Mononuclear cell (primary cell): ENCODE measurements around the gene APH1B. TPM values are rescaled to one million over a fixed set of nuclear protein-coding genes. Genes with fewer than 3 reads are reported as not detected.

ENCODE experiments used
- H3K27me3 ChIP-seq: 2 replicates; pipeline ENCODE4 v1.6.0; 2011; ENCODE audit warnings: low read length, control low read depth; ENCODE audit not compliant: insufficient read depth
- H3K4me1 ChIP-seq: 2 replicates; pipeline ENCODE4 v1.5.1; 2011; ENCODE audit warnings: mild to moderate bottlenecking, low read length, control low read depth; ENCODE audit not compliant: insufficient read depth
- H3K4me3 ChIP-seq: 2 replicates; pipeline ENCODE4 v1.5.1; 2011; ENCODE audit warnings: mild to moderate bottlenecking, low read length, moderate library complexity
- H3K9me3 ChIP-seq: 2 replicates; pipeline ENCODE4 v1.5.1; 2011; ENCODE audit warnings: low read depth, mild to moderate bottlenecking, control low read depth, low read length
- total RNA-seq: library from RNA; depleted of rRNA; stranded (reverse); fragments of >200 nt; gene quantifications from one replicate; pipeline ENCODE4 v1.2.3, GENCODE V29; 2012

APH1B gene
- total RNA-seq, 1 donor: 13.0 TPM

DNA sequence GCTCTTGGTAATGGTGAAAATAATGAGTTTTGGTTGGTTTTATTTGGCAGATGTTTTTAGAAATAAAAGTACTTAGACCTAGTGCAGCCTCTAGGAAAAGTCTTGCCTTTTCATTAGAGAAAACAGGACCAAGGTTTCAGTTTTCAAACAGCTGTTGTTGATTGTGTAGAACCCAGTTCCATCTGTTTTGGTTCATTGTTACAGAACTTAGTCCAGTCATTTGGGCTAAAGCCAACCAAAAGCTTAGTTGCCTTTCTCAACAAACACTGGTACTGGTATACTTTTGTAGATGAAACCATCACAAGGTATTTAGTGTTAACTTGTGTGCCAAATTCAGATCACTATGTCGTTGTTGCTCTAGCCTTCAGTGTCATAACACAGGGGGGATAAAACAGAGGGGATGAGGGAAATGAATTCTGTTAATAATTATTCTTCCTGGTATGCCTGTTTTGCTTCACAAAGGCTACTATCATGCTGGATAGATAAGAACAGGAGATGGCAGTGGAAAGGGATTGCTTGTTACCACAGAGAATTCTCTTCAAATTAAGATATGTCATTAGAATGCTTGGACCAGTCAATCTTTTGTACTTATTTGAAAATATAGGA, 12.6 kb upstream of the APH1B start:
- Histone ChIP-seq H3K9me3 (no peaks in the 10 kb centered on the region), H3K4me1 (no peaks in the 10 kb centered on the region), H3K27me3 (no peaks in the 10 kb centered on the region), H3K4me3 (no peak overlapping the region)

DNA sequence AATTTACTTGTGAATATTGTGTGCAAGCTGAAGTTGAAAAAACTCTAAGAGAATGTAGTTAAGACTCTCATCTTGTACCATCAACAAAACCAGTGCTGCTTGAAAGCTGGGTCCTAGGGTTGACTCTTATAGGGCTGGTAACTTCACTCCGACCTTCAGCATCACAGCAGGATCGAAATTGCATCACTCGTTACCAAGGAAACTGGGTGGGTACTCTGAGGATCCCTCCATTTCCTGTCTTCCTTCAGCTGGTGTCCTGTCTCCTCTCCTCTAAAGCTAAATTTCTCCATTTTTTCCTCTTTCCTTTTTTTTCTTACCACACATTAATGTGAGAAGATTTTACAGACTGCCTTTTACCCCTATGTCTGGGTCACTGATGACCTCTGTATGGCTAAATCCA, 3.0 kb upstream of the APH1B start:
- H3K27me3 ChIP-seq: no peaks in the 10 kb centered on the region
- H3K9me3 ChIP-seq: no peaks in the 10 kb centered on the region

DNA sequence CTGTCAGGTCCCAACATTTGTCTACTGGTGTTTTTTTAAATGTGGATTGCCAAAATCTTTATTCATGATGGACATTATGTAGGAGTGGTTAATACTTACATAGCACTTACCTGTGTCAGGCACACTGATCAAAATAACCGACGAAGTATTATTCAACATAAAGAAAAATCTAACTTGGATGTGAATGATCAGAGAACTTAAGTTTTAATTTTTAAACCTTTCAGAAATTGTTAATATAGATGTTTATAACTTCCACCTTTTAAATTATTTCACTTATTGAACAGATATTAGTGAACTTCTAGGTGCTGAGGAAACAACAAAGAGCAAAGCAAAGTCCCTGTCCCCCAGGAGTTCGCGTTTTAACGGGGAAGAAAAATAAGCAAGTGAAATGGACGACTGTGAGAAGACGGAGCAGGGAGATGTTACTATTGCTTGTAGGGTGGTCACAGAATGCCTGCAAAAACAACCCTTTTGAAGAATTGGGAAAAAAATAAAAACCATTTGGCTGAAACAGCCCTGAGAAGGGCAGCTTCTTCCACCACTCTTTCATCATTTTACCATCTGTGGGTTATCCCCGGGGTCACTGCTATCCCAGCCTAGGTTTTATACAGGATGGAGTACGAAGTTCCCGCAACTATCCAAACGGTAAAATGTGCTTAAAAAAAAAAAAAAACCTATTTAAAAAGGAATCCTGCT, 915 bp upstream of the APH1B start:
- H3K4me3 ChIP-seq: peak overlapping the region; percentile 59

More for the DNA sequence above, 3.0 kb upstream of the APH1B start:
- no peak overlapping the region for H3K4me3 ChIP-seq
- H3K4me1 ChIP-seq: peaks cover 27% of the 10 kb centered on the region

DNA sequence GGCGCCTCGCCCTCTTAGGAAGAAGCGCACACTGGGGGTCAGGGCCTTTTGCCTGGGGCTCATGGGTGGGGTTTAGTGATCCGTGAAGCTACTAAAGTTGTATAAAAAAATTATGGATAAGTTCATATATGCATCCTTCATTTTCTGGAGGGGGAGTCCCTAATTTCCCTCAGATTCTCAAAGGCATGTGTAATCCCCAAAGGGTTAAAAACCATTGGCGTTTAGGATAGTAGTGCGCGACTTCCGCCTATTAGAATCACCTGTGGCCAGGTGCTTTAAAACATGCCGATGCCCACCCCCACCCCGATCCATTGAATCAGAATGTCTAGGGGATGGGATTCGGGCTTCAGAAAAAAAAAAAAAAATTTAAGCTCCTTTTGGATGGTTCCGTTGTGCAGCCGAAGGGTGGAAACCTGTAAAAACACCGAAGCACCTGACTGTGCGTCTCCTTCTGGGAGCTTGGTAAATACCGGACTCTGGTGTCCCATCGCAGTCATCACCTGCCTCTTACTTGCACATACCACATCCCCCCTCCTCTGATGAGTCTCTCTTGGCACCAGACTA, 570 bp downstream of the APH1B start:
- Histone ChIP-seq H3K4me3 (peak overlapping the region; percentile 90), H3K27me3 (no peaks in the 10 kb centered on the region), H3K9me3 (no peaks in the 10 kb centered on the region), H3K4me1 (peaks cover 38% of the 10 kb centered on the region)

More for the DNA sequence above, 915 bp upstream of the APH1B start:
- peaks cover 34% of the 10 kb centered on the region for H3K4me1 ChIP-seq
- no peaks in the 10 kb centered on the region for H3K27me3 ChIP-seq
- no peaks in the 10 kb centered on the region for H3K9me3 ChIP-seq

DNA sequence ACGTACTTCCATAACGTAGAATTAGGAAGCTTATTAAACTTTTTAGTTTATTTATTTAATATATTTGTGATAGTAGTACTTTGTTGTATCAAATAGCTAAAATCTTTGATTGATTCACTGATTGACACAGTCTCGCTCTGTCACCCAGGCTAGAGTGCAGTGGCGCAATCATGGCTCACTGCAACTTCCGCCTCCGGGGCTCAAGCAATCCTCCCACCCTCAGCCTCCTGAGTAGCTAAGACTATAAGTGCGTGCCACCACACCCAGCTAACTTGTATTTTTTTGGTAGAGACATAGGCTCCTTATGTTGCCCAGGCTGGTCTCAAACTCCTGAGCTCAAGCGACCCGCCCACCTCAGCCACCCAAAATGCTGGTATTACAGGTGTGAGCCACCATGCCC, 5.7 kb downstream of the APH1B start:
- H3K9me3 ChIP-seq: no peaks in the 10 kb centered on the region
- H3K4me1 ChIP-seq: peaks cover 27% of the 10 kb centered on the region
- peak overlapping the region; percentile 6 for H3K4me3 ChIP-seq
- no peaks in the 10 kb centered on the region for H3K27me3 ChIP-seq

DNA sequence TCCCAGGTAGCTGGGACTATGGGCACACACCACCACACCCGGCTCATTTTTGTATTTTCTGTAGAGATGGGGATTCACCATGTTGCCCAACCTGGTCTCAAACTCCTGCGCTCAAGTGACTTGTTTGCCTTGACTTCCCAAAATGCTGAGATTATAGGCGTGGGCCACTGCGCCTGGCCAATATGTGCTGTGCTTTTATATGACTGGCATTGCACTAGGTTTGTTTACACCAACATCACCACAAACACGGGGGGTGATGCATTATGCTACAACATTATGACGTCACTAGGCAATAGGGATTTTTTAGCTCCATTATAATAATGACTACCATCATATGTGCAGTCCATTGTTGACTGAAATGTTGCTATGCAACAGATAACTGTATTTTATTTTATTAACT, 6.9 kb downstream of the APH1B start:
- H3K9me3 ChIP-seq: no peaks in the 10 kb centered on the region
- no peaks in the 10 kb centered on the region for H3K27me3 ChIP-seq
- H3K4me1 ChIP-seq: peaks cover 19% of the 10 kb centered on the region
- H3K4me3 ChIP-seq: no peak overlapping the region

DNA sequence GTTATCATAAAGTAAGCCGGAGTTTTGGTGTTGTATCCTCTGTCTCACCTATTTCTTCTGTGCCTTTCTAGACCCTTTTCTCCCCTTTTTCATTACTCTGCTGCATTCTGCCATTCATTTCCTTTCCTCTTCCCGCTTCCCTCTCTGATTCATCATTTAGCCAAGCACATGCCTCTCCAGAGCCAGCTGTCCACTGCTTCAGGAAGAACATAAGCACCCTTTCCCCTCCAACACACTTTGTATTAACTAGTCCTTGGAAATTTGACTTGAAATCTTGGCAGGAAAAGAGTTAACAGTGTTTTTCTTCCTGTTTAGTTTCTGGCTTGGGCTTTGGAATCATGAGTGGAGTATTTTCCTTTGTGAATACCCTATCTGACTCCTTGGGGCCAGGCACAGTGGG, 9.7 kb downstream of the APH1B start:
- Histone ChIP-seq H3K27me3 (no peaks in the 10 kb centered on the region), H3K9me3 (no peaks in the 10 kb centered on the region), H3K4me3 (no peak overlapping the region), H3K4me1 (peaks cover 11% of the 10 kb centered on the region)

DNA sequence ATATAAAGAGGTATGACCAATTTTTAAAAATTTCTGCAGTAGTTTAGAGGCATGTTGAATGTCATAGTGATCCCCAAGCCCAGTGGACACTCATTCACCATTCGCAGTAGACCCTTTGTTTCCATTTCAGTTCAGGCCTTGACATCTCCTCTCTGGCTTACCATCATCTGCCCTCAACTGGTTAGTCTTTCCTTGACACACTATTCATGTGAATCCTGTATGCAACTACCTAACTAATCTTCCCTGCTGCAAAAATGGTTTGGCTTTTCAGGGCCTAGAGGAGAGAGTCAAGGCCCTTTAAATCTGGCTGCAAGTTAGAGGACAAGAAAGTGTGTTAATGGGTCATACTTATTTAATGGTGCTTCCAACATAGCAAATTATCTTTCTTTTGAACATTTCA, 10.9 kb downstream of the APH1B start:
- H3K4me1 ChIP-seq: peaks cover 7% of the 10 kb centered on the region
- H3K9me3 ChIP-seq: no peaks in the 10 kb centered on the region
- no peak overlapping the region for H3K4me3 ChIP-seq
- H3K27me3 ChIP-seq: no peaks in the 10 kb centered on the region

DNA sequence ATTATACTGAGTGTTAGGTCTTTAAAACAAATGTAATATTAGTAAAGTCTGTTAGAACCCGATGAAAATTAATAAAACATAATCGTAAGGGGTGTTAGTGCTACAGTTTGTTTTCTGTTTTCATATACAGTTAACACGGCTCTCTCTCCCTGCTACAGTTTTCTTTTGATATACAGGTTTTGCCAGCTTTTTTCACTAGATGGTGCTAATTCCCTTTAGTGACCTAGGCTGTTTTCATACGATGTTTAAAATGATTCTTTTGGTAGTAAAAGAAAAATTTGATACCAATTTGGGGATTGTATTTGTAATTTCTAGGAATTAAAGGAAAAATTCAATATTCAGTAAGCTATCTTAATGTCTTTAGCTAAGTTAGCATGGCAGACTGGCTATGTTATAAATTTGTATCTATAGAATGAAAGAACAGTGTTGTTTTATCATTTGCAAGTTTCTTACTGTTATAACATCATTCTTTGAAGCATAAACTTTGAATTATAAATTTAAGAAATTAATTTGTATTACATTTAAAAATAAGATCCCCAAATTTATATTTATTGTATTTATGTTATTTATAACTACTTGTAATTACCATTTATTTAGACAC, 11.5 kb downstream of the APH1B start:
- H3K4me3 ChIP-seq: no peak overlapping the region
- H3K27me3 ChIP-seq: no peaks in the 10 kb centered on the region
- H3K9me3 ChIP-seq: no peaks in the 10 kb centered on the region
- peaks cover 2% of the 10 kb centered on the region for H3K4me1 ChIP-seq

DNA sequence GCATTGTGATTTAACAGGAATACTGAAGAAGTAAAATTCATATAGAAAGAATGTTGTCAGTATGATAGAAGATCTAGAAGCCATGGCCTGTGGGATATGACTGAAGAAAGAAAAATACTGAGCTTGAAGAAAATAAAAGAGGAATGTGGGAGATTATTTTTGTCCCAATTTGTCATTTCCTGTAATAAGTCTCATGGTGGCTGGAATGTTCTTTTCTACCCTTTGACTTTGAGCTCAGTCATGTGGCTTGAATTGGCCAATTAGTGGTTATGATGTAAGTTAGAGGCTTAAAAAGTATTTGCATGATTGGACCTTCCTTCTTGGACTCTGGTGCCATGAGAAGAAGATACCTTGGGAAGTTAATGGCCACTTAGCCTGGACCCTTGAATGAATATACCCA, 14.1 kb downstream of the APH1B start:
- Histone ChIP-seq H3K4me3 (no peak overlapping the region), H3K9me3 (no peaks in the 10 kb centered on the region), H3K27me3 (no peaks in the 10 kb centered on the region), H3K4me1 (peaks cover 11% of the 10 kb centered on the region)

DNA sequence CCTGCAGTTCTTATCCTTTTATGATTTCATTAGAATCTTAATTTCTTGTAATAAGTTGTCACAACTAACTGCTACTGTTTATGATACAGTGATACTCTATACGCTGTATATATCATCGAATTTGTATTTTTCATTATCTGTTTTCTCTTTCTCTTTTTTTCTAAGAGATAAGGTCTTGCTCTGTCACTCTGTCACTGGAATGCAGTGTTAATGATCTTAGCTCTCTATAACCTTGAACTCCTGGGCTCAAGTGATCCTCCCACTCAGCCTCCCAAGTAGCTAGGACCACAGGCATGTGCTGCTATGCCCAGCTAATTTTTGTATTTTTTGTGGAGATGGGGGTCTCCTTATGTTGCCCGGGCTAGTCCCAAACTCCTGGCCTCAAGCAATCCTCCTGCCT, 14.8 kb downstream of the APH1B start:
- no peak overlapping the region for H3K4me3 ChIP-seq
- no peaks in the 10 kb centered on the region for H3K27me3 ChIP-seq
- no peaks in the 10 kb centered on the region for H3K9me3 ChIP-seq
- H3K4me1 ChIP-seq: peaks cover 11% of the 10 kb centered on the region

DNA sequence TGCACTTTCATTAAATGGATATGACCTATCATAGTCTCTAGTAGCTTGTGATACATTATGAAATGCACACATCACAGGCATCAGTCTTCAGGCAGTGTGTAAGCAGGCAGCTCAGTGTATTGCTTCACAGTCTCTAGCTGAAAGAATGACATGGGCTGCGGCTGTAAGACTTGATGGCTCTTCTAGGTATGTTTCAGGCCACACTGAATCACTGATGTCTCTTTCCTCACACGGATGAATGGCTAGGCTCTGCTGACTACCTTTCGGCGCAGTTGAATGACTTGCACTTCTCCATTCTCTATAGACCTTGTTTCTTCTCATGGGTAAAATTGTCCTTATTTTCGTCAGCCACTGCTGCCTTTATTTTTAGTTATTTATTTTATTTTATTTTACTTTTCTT, 15.4 kb downstream of the APH1B start:
- Histone ChIP-seq H3K9me3 (no peaks in the 10 kb centered on the region), H3K4me1 (peaks cover 11% of the 10 kb centered on the region), H3K4me3 (no peak overlapping the region), H3K27me3 (no peaks in the 10 kb centered on the region)

DNA sequence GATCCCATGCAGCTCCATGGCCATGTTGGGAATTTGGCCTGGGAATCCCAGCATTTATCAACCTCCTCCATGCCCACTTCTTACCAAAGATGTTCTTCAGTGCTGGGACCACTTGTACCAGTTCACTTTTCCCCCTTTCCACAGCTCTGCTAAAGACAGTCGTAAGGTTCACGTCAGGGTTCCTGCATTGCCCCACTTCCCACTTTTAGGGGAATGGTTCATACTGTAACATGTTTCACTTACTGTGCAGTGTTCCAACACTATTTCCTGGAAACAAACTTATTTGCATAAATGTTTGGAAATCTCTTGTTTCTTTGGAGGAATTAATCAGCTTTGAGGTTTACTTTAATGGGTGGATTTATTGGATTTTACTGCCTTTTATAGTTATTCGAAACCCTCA, 17.0 kb downstream of the APH1B start:
- no peaks in the 10 kb centered on the region for H3K9me3 ChIP-seq
- H3K4me1 ChIP-seq: peaks cover 11% of the 10 kb centered on the region
- H3K4me3 ChIP-seq: no peak overlapping the region
- no peaks in the 10 kb centered on the region for H3K27me3 ChIP-seq

DNA sequence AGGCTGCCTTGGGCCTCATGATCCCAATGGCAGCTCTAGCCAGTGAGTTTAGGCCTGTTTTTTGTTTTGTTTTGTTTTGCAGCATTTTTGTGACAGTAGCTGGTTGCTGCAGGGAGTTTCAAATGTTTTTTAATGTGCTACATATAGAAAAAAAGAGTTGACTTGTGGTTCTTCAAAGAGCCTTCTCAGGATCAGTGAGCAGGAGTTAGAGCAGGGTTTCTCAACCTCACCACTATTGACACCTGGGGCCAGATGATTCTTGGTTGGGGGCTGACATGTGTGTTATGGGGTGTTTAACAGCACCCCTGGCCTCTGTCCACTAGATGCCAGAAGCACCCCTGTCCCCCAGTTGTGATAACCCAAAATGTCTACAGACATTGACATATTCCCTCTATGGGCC, 17.9 kb downstream of the APH1B start:
- no peak overlapping the region for H3K4me3 ChIP-seq
- H3K9me3 ChIP-seq: no peaks in the 10 kb centered on the region
- H3K4me1 ChIP-seq: peaks cover 11% of the 10 kb centered on the region
- no peaks in the 10 kb centered on the region for H3K27me3 ChIP-seq

DNA sequence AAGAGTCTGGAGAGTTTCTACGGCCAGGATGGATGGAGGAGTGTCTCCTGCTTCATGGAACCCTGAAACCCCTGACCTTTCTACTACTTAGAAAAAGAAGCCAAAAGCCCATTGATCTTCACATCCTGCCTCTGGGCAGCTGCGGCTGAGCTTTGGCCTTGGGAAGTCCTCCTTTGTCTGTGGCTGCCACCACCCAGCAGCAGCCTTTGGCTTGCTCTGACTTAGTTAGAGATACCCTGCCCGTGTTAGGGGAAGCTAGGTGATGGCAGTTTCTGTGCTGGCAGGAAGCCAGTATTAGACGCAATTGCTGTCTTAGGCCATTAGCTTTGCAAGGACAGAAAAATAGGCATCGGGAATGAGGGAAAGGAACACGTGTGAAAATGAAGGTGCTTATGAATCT, 18.8 kb downstream of the APH1B start:
- Histone ChIP-seq H3K27me3 (no peaks in the 10 kb centered on the region), H3K4me1 (peaks cover 11% of the 10 kb centered on the region), H3K4me3 (no peak overlapping the region), H3K9me3 (no peaks in the 10 kb centered on the region)
